Dermis microvascular lymphatic vessel endothelial cell (primary cell): ENCODE data around the gene SERPINB12. TPM values are rescaled to one million over a fixed set of nuclear protein-coding genes. Genes with fewer than 3 reads are reported as not detected.

Source experiments
- DNase-seq, 2 donors: peaks; one replicate each; pipeline versions ENCODE4 v3.0.0 to v3.0.0-alpha.2; 2010; ENCODE audit warnings: low read depth in 2 of 2
- total RNA-seq: library from RNA; depleted of rRNA; stranded (reverse); fragments of >200 nt; gene quantifications from 2 replicates; pipeline ENCODE4 v1.2.1, GENCODE V29; 2014

The SERPINB12 gene
- total RNA-seq, 1 donor from 2014 or later, result not detected

GRCh38 chr18:63550068-63550467 is 7.9 kb downstream of the SERPINB12 start:
- DNase-seq, result no peak

GRCh38 chr18:63551769-63552168 is 9.6 kb downstream of the SERPINB12 start:
- no peak for DNase-seq

- DNase-seq, result no peak
Observed at GRCh38 chr18:63552581-63552980, 10.4 kb downstream of the SERPINB12 start.

GRCh38 chr18:63553081-63553480 is 10.9 kb downstream of the SERPINB12 start:
- no peak for DNase-seq

- DNase-seq, result no peak
Observed at GRCh38 chr18:63559567-63560491, 17.7 kb downstream of the SERPINB12 start.

- DNase-seq, result no peak
Observed at GRCh38 chr18:63562284-63562683, 20.1 kb downstream of the SERPINB12 start.

- DNase-seq, result no peak
Observed at GRCh38 chr18:63564021-63564420, 21.9 kb downstream of the SERPINB12 start.

- no peak for DNase-seq
Observed at GRCh38 chr18:63564561-63564960, 22.4 kb downstream of the SERPINB12 start.

GRCh38 chr18:63567276-63567675 is 25.1 kb downstream of the SERPINB12 start:
- no peak for DNase-seq

GRCh38 chr18:63567825-63568224 is 25.7 kb downstream of the SERPINB12 start:
- no peak for DNase-seq

- DNase-seq, result no peak
Observed at GRCh38 chr18:63570721-63571120, 28.6 kb downstream of the SERPINB12 start.

GRCh38 chr18:63575681-63576080 is 33.5 kb downstream of the SERPINB12 start:
- DNase-seq, result no peak

GRCh38 chr18:63578357-63578958 is 36.3 kb downstream of the SERPINB12 start:
- DNase-seq, result peak; percentile 11 to 34

- no peak for DNase-seq
Observed at GRCh38 chr18:63579616-63580015, 37.4 kb downstream of the SERPINB12 start.

GRCh38 chr18:63585988-63586387 is 43.8 kb downstream of the SERPINB12 start:
- no peak for DNase-seq

- DNase-seq, result no peak
Observed at GRCh38 chr18:63586431-63586830, 44.3 kb downstream of the SERPINB12 start.

- no peak for DNase-seq
Observed at GRCh38 chr18:63586966-63587365, 44.8 kb downstream of the SERPINB12 start, which contains the start of gene SERPINB13. TSS of gene SERPINB13 (plus strand) at chr18:63587343. CDS start at chr18:63588668, 1,325 bp downstream.

- no peak for DNase-seq
Observed at GRCh38 chr18:63588909-63589308, 46.7 kb downstream of the SERPINB12 start.

- no peak for DNase-seq
Observed at GRCh38 chr18:63590373-63590772, 48.2 kb downstream of the SERPINB12 start.

- no peak for DNase-seq
Observed at GRCh38 chr18:63590966-63591695, 49.0 kb downstream of the SERPINB12 start.

- DNase-seq, result no peak
Observed at GRCh38 chr18:63591725-63592124, 49.6 kb downstream of the SERPINB12 start.

- no peak for DNase-seq
Observed at GRCh38 chr18:63592471-63592870, 50.3 kb downstream of the SERPINB12 start.
